Psoas muscle (tissue), 8 donors: ENCODE results near the gene SCAPER. TPM values are rescaled to one million over a fixed set of nuclear protein-coding genes. Genes with fewer than 3 reads are reported as not detected.
A peak's percentile ranks its signal among the peaks of the same experiment; 100 is the strongest.

Experiments used
- ATAC-seq, 4 donors: fragments of 200-7000 bp; cut with Tn5 transposase; one replicate each; pipeline ENCODE4 v1.9.1; 2020; ENCODE audit warnings: moderate library complexity in 3 of 4, mild to moderate bottlenecking in 2 of 4
- DNase-seq, 2 donors: peaks; one replicate each; pipeline ENCODE4 v3.0.0-alpha.2; 2020
- H3K27ac ChIP-seq: fragments of 200-600 bp; one replicate; pipeline ENCODE4 v1.8.0; 2022
- H3K27me3 ChIP-seq, 3 donors: fragments of 200-600 bp in 1 of 3; one replicate each; pipeline versions ENCODE4 v1.6.1 to v1.8.0; 2013 to 2022; ENCODE audit warnings: low read length in 2 of 3, mild to moderate bottlenecking in 2 of 3, moderate library complexity in 1 of 3; ENCODE audit not compliant: insufficient read depth in 3 of 3
- H3K36me3 ChIP-seq, 2 donors: fragments of 200-600 bp in 1 of 2; one replicate each; pipeline versions ENCODE4 v1.6.1 to v1.8.0; 2013 to 2022; ENCODE audit warnings: low read depth in 1 of 2, mild to moderate bottlenecking in 1 of 2, moderate library complexity in 1 of 2; ENCODE audit not compliant: insufficient read depth in 1 of 2
- H3K4me1 ChIP-seq: fragments of 200-600 bp; one replicate; pipeline ENCODE4 v1.8.0; 2022
- H3K4me3 ChIP-seq: fragments of 200-600 bp; one replicate; pipeline ENCODE4 v1.8.0; 2022; ENCODE audit warnings: mild to moderate bottlenecking
- H3K9me3 ChIP-seq: fragments of 200-600 bp; one replicate; pipeline ENCODE4 v1.8.0; 2022
- WGBS, 3 donors: extraction: QIAGEN DNeasy Blood & Tissue Kit; methylation state at CpG; one replicate each; pipeline versions ENCODE4 v1.1.6 to v1.1.7; 2013; 5-methylcytosine and 5-hydroxymethylcytosine counted together
- intact Hi-C, 2 donors: fragments of 100-400 bp; cut with DNase I; formaldehyde crosslinking; loops; one replicate each; pipeline versions ENCODE4 v1.11.0 to v1.14.2; 2022
- polyA plus RNA-seq, 3 donors: library from polyadenylated mRNA; stranded (reverse); fragments of 200-250 nt; gene quantifications; one replicate each; pipeline ENCODE4 v1.2.3, GENCODE V29; 2013
- total RNA-seq, 4 donors: library from RNA; stranded (reverse); fragmentation: NEBNext Ultra II Directional in 2 of 4; extraction: Animal tissue kit (Norgen Biotek cat#: 25700) in 2 of 4; gene quantifications; one replicate each; pipeline versions ENCODE4 v1.2.1 to v1.2.4, GENCODE V29; 2021 to 2023
- TF ChIP-seq, protein P1 (sequence below): fragments of 200-600 bp; IDR thresholded peaks from one replicate; pipeline ENCODE4 v1.8.0; 2022; ENCODE audit warnings: antibody characterized with exemption
- donor health status: healthy with polysubstance abuse.
- donor health status: DM: no; HTN: no; CAD: no; lungs with moderate emphysema.
- donor health status: Bipolar disorder and iron deficiency.
- donor health status: healthy.
- donor health status: DM: yes; HTN: yes; CAD: no.
- donor health status: DM: no; HTN: no; CAD: no.
- donor health status: DM: no; HTN: no; CAD: no.
- donor health status: DM: yes; HTN: yes; CAD: no.

Gene SCAPER
- total and polyA plus RNA-seq, 7 donors = 4.1 to 28.7 (median 20.0) TPM

GRCh38 chr15:76871930-76872329 is 33.2 kb downstream of the SCAPER start:
- Histone ChIP-seq H3K36me3 (peaks cover 0 to 11% of the 10 kb centered on the region in 2 donors), H3K4me3 (no peak overlapping the region), H3K9me3 (no peaks in the 10 kb centered on the region), H3K4me1 (peaks cover 1% of the 10 kb centered on the region), H3K27ac (no peak overlapping the region), H3K27me3 (no peaks in the 10 kb centered on the region)
- no peak for DNase-seq
- TF ChIP-seq, protein P1, sequence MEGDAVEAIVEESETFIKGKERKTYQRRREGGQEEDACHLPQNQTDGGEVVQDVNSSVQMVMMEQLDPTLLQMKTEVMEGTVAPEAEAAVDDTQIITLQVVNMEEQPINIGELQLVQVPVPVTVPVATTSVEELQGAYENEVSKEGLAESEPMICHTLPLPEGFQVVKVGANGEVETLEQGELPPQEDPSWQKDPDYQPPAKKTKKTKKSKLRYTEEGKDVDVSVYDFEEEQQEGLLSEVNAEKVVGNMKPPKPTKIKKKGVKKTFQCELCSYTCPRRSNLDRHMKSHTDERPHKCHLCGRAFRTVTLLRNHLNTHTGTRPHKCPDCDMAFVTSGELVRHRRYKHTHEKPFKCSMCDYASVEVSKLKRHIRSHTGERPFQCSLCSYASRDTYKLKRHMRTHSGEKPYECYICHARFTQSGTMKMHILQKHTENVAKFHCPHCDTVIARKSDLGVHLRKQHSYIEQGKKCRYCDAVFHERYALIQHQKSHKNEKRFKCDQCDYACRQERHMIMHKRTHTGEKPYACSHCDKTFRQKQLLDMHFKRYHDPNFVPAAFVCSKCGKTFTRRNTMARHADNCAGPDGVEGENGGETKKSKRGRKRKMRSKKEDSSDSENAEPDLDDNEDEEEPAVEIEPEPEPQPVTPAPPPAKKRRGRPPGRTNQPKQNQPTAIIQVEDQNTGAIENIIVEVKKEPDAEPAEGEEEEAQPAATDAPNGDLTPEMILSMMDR = no peak
- intact Hi-C loops = no loop called here
- ATAC-seq = no peak
- WGBS, 3 donors = 95 to 99% (median 96%) methylated on average over 2 of the region's 2 CpGs

GRCh38 chr15:76868740-76869139 is 36.4 kb downstream of the SCAPER start:
- no peak for DNase-seq
- H3K4me1 ChIP-seq = peaks cover 25% of the 10 kb centered on the region
- H3K36me3 ChIP-seq = no peaks in the 10 kb centered on the region
- no peaks in the 10 kb centered on the region for H3K27me3 ChIP-seq
- no peak for ATAC-seq
- no peak overlapping the region for H3K4me3 ChIP-seq
- H3K9me3 ChIP-seq = no peaks in the 10 kb centered on the region
- intact Hi-C loops = loop anchor here (10.0 kb wide), 2 partner anchors 234 to 674 kb away; no protein-coding TSS in a partner anchor
- no peak overlapping the region for H3K27ac ChIP-seq
- TF ChIP-seq, protein P1 = no peak

DNA sequence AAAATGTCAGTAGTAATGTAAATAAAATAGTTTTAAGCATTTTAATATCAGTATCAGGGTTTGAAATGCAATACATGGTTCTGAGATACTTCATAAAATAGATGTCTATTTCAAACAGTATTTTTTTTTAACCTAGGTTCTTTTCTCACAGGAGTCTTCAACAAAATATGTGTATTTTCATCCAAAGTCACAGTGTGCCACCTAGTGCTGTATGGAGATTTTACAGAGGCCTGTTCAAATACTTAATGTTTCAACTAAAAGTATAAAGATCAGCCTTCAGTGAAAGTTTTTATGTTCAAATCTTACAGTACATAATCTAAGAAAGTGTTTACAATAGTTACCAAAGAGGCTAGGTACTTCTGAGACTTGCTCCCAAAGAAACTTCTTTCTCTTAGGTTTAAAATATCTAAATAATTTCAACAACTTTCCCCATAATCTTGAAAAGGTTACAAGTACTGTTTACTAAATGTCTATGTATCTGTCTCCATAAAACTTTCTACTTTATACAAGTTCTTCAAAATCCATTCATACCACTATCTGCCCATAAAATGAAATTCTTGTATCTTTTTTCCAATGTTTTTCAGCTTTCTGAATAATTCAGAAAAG is 38.3 kb downstream of the SCAPER start:
- ATAC-seq = peak; percentile 50 to 86 (median 72)
- H3K27ac ChIP-seq = no peak overlapping the region

DNA sequence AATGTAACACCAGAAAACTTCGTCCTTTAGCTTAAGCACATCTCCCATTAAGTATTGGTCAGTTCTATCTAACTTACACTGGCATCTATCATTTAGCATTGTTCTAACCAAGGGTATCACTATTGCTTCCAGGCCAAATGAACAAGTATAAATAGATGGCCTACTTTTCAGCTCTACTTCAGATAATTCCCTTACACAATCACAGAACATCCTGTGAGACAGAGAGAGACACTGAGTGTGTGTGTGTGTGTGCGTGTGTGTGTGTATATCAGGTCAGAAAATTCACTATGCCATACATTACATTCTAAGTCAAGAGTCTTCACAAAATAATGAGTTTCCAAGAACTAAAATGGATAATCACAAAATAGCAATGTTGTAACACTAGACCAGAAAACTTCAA is 39.1 kb downstream of the SCAPER start:
- no peaks in the 10 kb centered on the region for H3K9me3 ChIP-seq
- H3K4me1 ChIP-seq = peaks cover 25% of the 10 kb centered on the region
- TF ChIP-seq, protein P1 = no peak
- 52 to 70% (median 54%) methylated on average over 2 of the region's 2 CpGs for WGBS, 3 donors
- no peak overlapping the region for H3K4me3 ChIP-seq
- intact Hi-C loops = loop anchor here (10.0 kb wide), 2 partner anchors 231 to 671 kb away; no protein-coding TSS in a partner anchor
- no peaks in the 10 kb centered on the region for H3K27me3 ChIP-seq
- peak; percentile 94 to 98 (median 96) for ATAC-seq
- peak; percentile 27 to 67 for DNase-seq
- no peaks in the 10 kb centered on the region for H3K36me3 ChIP-seq
- H3K27ac ChIP-seq = no peak overlapping the region

More for the DNA sequence above, 38.3 kb downstream of the SCAPER start:
- TF ChIP-seq, protein P1 = peak; percentile 51
- Histone ChIP-seq H3K4me1 (peaks cover 25% of the 10 kb centered on the region), H3K9me3 (no peaks in the 10 kb centered on the region), H3K27me3 (no peaks in the 10 kb centered on the region), H3K36me3 (no peaks in the 10 kb centered on the region), H3K4me3 (no peak overlapping the region)
- DNase-seq = no peak
- intact Hi-C loops = loop anchor here (10.0 kb wide), 2 partner anchors 232 to 672 kb away; no protein-coding TSS in a partner anchor
